Mononuclear cell (primary cell): ENCODE measurements around the gene SLC24A3. TPM values are rescaled to one million over a fixed set of nuclear protein-coding genes. Genes with fewer than 3 reads are reported as not detected.

Experiments
- H3K27me3 ChIP-seq: 2 replicates; pipeline ENCODE4 v1.6.0; 2011; ENCODE audit warnings: low read length, control low read depth; ENCODE audit not compliant: insufficient read depth
- H3K4me1 ChIP-seq: 2 replicates; pipeline ENCODE4 v1.5.1; 2011; ENCODE audit warnings: mild to moderate bottlenecking, low read length, control low read depth; ENCODE audit not compliant: insufficient read depth
- H3K4me3 ChIP-seq: 2 replicates; pipeline ENCODE4 v1.5.1; 2011; ENCODE audit warnings: mild to moderate bottlenecking, low read length, moderate library complexity
- H3K9me3 ChIP-seq: 2 replicates; pipeline ENCODE4 v1.5.1; 2011; ENCODE audit warnings: low read depth, mild to moderate bottlenecking, control low read depth, low read length
- total RNA-seq: library from RNA; depleted of rRNA; stranded (reverse); fragments of >200 nt; gene quantifications from one replicate; pipeline ENCODE4 v1.2.3, GENCODE V29; 2012

The SLC24A3 gene
- total RNA-seq, 1 donor, result 1.0 TPM

- no peaks in the 10 kb centered on the region for H3K27me3 ChIP-seq
- no peak overlapping the region for H3K4me3 ChIP-seq
- H3K4me1 ChIP-seq, result no peaks in the 10 kb centered on the region
- H3K9me3 ChIP-seq, result no peaks in the 10 kb centered on the region
Observed at GRCh38 chr20:19582782-19583181, 370.3 kb downstream of the SLC24A3 start.

- Histone ChIP-seq H3K4me3 (no peak overlapping the region), H3K9me3 (no peaks in the 10 kb centered on the region), H3K4me1 (no peaks in the 10 kb centered on the region), H3K27me3 (no peaks in the 10 kb centered on the region)
Observed at GRCh38 chr20:19583532-19584175, 371.2 kb downstream of the SLC24A3 start.

DNA sequence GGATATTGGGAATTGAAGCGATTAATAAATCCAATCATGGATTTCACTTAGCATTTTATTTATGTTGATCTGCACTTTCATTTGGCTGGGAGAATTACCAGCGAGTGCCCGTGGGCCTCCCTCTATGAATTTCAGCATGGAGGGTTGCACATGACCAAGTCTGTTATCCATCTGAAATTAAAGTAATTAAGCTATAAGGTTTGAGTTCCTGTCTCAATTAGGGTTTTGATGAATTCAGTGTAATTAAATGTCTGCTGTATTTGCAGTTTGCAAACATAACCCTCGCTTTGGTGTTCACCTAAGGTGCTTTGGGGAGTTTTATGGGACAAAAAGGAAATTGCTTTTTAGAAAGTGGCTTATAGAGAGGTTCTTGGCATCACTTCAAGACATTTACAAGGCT, 375.8 kb downstream of the SLC24A3 start:
- H3K27me3 ChIP-seq, result no peaks in the 10 kb centered on the region
- H3K4me1 ChIP-seq, result no peaks in the 10 kb centered on the region
- H3K9me3 ChIP-seq, result no peaks in the 10 kb centered on the region

GRCh38 chr20:19588732-19589131, 376.3 kb downstream of the SLC24A3 start:
- H3K4me3 ChIP-seq, result no peak overlapping the region
- no peaks in the 10 kb centered on the region for H3K4me1 ChIP-seq
- no peaks in the 10 kb centered on the region for H3K9me3 ChIP-seq
- H3K27me3 ChIP-seq, result no peaks in the 10 kb centered on the region

More for the DNA sequence above, 375.8 kb downstream of the SLC24A3 start:
- no peak overlapping the region for H3K4me3 ChIP-seq

DNA sequence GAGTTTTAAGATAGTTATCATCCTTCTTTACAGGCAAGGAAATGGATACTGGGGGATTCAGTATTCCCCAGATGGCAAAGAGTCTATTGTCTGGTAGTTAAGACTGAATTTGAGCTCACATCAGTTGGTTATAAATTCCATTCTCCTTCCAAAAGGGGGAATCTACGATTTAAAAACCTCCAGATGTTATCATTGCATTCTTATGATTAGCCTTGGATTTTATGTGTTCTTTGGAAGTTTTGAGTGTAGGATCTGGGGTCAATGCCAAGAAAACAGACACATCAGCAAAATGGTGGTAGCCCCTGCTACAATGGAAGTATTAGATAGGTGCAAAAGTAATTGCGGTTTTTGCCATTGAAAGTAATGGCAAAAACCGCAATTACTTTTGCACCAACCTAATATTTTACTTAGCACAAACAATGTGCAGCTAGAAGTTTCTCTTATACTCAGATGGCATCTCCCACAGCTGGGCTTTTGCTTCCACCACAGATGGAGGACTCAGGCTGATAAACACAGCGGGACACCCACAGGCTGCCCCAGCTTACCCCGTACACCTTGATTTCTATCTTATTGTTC, 377.4 kb downstream of the SLC24A3 start:
- no peaks in the 10 kb centered on the region for H3K27me3 ChIP-seq
- no peaks in the 10 kb centered on the region for H3K4me1 ChIP-seq
- no peaks in the 10 kb centered on the region for H3K9me3 ChIP-seq
- H3K4me3 ChIP-seq, result no peak overlapping the region

GRCh38 chr20:19590382-19590781, 377.9 kb downstream of the SLC24A3 start:
- Histone ChIP-seq H3K4me1 (no peaks in the 10 kb centered on the region), H3K9me3 (no peaks in the 10 kb centered on the region), H3K27me3 (no peaks in the 10 kb centered on the region), H3K4me3 (no peak overlapping the region)

DNA sequence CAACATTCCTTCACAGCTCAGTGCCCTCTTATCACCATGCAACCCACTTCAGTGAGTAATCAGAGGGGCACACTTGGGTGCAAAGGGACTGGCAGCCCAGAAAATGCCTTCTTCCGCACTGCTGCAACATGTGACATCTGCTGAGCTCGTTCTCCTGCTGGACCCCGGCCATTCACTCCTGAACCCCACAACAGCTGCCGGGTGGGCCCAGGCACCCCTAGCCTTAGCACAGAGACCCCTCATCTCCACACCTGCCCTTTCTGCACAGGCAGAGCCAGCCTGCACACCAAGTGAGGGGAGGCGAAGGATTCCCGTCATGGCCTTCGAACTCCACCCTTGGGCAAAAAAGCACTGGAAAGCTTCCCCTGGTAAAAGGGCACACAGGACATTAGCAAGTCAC, 381.3 kb downstream of the SLC24A3 start:
- Histone ChIP-seq H3K27me3 (no peaks in the 10 kb centered on the region), H3K4me1 (no peaks in the 10 kb centered on the region), H3K9me3 (no peaks in the 10 kb centered on the region), H3K4me3 (no peak overlapping the region)

GRCh38 chr20:19594896-19595295, 382.5 kb downstream of the SLC24A3 start:
- Histone ChIP-seq H3K4me3 (no peak overlapping the region), H3K27me3 (no peaks in the 10 kb centered on the region), H3K9me3 (no peaks in the 10 kb centered on the region), H3K4me1 (no peaks in the 10 kb centered on the region)

DNA sequence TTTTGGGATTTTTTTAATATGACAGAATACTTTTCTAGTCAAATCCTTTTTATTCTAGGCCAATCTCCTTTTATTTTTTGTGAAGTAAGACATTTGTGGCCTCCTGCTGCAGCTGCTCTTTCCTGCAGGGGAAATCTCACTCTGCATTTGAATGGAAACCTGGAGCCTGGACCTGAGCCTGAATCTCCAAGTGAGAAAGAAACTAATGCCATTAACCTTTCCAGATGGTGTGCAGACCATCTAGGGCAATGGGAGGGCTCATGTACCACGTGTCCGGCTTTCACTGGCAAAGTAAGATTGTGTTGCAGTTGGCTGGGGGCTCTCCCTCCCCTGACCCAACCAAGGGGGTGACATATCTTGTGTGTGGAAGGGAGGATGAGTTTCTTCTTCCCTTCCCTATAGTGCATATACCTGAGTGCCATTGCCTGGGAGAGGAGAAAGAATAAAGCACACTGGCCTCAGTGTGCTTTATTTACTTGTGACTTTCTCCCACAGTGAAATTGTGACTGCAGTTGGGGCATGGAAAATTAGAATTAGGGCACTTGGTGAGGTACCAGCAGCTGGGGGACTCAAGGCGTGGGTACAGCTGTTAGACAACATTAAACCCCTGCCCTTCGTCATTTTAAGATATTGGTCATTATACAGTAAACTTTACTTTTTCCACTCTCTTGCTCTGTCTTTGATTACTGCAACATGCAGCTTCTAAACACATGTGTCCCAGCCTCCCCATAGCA, 385.8 kb downstream of the SLC24A3 start:
- Histone ChIP-seq H3K4me1 (no peaks in the 10 kb centered on the region), H3K4me3 (no peak overlapping the region), H3K27me3 (no peaks in the 10 kb centered on the region), H3K9me3 (no peaks in the 10 kb centered on the region)

DNA sequence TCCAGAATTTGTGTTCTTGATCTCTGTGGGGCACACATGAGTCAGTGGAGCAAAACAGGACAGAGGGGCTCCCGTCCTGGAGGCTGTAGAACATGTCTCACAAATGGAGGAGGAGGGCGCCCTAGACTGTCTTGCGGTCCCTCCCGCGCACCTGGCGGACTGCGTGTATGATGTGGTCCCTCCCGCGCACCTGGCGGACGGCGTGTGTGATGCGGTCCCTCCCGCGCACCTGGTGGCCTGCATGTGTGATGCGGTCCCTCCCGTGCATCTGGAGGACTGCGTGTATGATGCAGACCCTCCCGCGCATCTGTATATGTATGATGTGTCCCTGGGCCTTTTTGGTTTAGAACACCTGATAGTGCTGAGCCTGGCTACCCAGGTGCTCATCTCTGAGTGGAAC, 386.8 kb downstream of the SLC24A3 start:
- Histone ChIP-seq H3K9me3 (no peaks in the 10 kb centered on the region), H3K4me3 (no peak overlapping the region), H3K4me1 (no peaks in the 10 kb centered on the region), H3K27me3 (no peaks in the 10 kb centered on the region)

DNA sequence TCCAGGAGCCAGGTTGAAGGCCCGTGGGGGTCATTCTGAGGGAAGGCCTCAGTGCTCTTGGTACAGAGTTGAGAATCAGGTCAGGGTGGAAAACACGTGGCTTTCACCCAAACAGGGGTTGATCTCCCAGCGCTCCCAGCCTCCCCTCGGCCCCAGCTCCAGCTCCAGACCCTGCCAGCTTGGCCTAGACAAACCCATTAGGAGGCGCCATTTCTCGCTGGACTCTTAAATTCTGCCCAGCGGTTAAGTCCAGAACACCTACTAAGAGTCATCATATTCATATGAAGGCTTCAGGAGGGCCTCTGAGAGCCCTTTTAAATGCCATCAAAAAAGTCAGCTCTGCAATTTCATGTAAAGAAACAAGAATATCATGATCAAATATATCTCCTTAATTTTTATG, 387.6 kb downstream of the SLC24A3 start:
- Histone ChIP-seq H3K9me3 (no peaks in the 10 kb centered on the region), H3K27me3 (no peaks in the 10 kb centered on the region), H3K4me3 (no peak overlapping the region), H3K4me1 (no peaks in the 10 kb centered on the region)

GRCh38 chr20:19601126-19601810, 388.8 kb downstream of the SLC24A3 start:
- Histone ChIP-seq H3K4me3 (no peak overlapping the region), H3K9me3 (no peaks in the 10 kb centered on the region), H3K4me1 (no peaks in the 10 kb centered on the region), H3K27me3 (no peaks in the 10 kb centered on the region)

- H3K9me3 ChIP-seq, result no peaks in the 10 kb centered on the region
- no peaks in the 10 kb centered on the region for H3K4me1 ChIP-seq
- H3K27me3 ChIP-seq, result no peaks in the 10 kb centered on the region
- H3K4me3 ChIP-seq, result no peak overlapping the region
Observed at GRCh38 chr20:19602675-19603375, 390.4 kb downstream of the SLC24A3 start.

DNA sequence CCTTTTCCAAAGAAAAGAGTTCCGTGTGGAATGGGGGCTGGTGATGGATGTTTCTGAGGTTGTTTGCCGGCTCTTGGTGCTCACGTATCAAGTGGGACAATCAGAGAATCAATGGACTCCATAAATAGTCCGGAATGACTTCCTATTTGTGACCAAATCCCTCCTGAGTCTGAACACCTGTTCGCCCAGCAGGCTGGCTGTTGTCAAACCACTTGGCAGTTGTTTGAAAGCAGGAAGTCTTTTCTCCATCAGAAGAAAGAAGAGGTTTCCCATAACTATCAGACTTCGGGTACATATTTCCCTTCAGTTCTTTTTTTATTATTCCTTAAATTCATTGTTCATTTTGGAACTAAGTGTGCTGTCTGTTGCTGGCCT, 390.9 kb downstream of the SLC24A3 start:
- H3K27me3 ChIP-seq, result no peaks in the 10 kb centered on the region
- H3K9me3 ChIP-seq, result no peaks in the 10 kb centered on the region
- H3K4me1 ChIP-seq, result no peaks in the 10 kb centered on the region
- no peak overlapping the region for H3K4me3 ChIP-seq
